ENCODE measurements around the gene VARS2. TPM values are rescaled to one million over a fixed set of nuclear protein-coding genes. Genes with fewer than 3 reads are reported as not detected.

VARS2 gene
- total and polyA plus RNA-seq, 2 donors (not counting 1 experiment from before 2014, with no cell fraction given) = 27.1 to 41.6 TPM

GRCh38 chr6:30889921-30890645 lies 24.0 kb upstream of the VARS2 start:
- Histone ChIP-seq H3K9me3 (ENCODE audit: control extremely low read depth in 1 of 3, control insufficient read depth in 2 of 3, insufficient read depth in 1 of 3, low read length in 2 of 3) (no peaks in the 10 kb centered on the region), H3K27ac (ENCODE audit: low read length in 2 of 2) (no peak overlapping the region), H3K27me3 (replicated peaks in 1 of 4; ENCODE audit: control extremely low read depth in 1 of 4, control insufficient read depth in 3 of 4, insufficient read depth in 4 of 4, low read length in 3 of 4) (no peaks in the 10 kb centered on the region), H4K20me1 (ENCODE audit: control insufficient read depth, insufficient read depth, low read length, poor library complexity, severe bottlenecking) (peaks cover 68% of the 10 kb centered on the region), H3K4me3 (ENCODE audit: control extremely low read depth in 1 of 5, extremely low read depth in 1 of 5, insufficient read depth in 1 of 5, low read depth in 2 of 5, low read length in 4 of 5) (no peak overlapping the region), H3K9ac (ENCODE audit: low read length) (no peak overlapping the region), H3K36me3 (replicated peaks in 1 of 2; ENCODE audit: control extremely low read depth in 1 of 2, control insufficient read depth in 1 of 2, extremely low read depth in 1 of 2, insufficient read depth in 2 of 2, low read length in 1 of 2) (peaks cover 0 to 53% of the 10 kb centered on the region in 2 experiments), H2AFZ (ENCODE audit: insufficient read depth, low read depth, low read length, poor library complexity, severe bottlenecking) (no peak overlapping the region), H3K4me1 (ENCODE audit: control insufficient read depth in 2 of 2, insufficient read depth in 2 of 2, low read length in 2 of 2) (peaks cover 19 to 23% of the 10 kb centered on the region in 2 donors), H3K4me2 (replicated peaks; ENCODE audit: low read depth, low read length, poor library complexity, severe bottlenecking) (no peak overlapping the region), H3K79me2 (ENCODE audit: control insufficient read depth, insufficient read depth, low read length) (peaks cover 69% of the 10 kb centered on the region)
- Mint-ChIP-seq H3K4me1 (peaks cover 24% of the 10 kb centered on the region), H3K27ac (no peak overlapping the region), H3K4me3 (no peak overlapping the region), H3K9me3 (ENCODE audit: insufficient read depth) (no peaks in the 10 kb centered on the region), H3K27me3 (no peaks in the 10 kb centered on the region)
- no peak for DNase-seq
- TF ChIP-seq EZH2 (IDR thresholded peaks at IDR 0.05; ENCODE audit: borderline replicate concordance, insufficient read depth, low read depth, low read length, poor library complexity, severe bottlenecking) (no peak), CTCF (IDR thresholded peaks at IDR 0.05) (no peak)
- ATAC-seq (ENCODE audit: low read depth) = no peak
- intact Hi-C loops (cut with micrococcal nuclease) = no loop called here
- 92% methylated on average over 14 of the region's 14 CpGs for WGBS (ENCODE audit: insufficient coverage)
- ChIA-PET CTCF (interaction anchor here (1.6 to 2.0 kb wide), 2 partner anchors 26 to 61 kb away, joined by 4 to 6 read pairs; no protein-coding TSS in a partner anchor), POLR2A (no interaction called here)

Data from B cell (primary cell).